Loucy (cell line): ENCODE results near the gene TMC2.

Experiments used
- H2AFZ ChIP-seq: fragments of 200-600 bp; sonication (generic); 2 replicates; pipeline ENCODE4 v1.6.0; 2016; ENCODE audit warnings: antibody characterized with exemption, mild to moderate bottlenecking, low read length, moderate library complexity
- H3F3A ChIP-seq: fragments of 200-600 bp; 2 replicates; pipeline ENCODE4 v1.6.0; 2016; ENCODE audit warnings: antibody characterized with exemption, low read depth, mild to moderate bottlenecking
- H3K27me3 ChIP-seq: fragments of 200-600 bp; sonication (generic); 2 replicates; pipeline ENCODE4 v1.6.1; 2014; ENCODE audit warnings: low read length, mild to moderate bottlenecking; ENCODE audit not compliant: insufficient read depth, poor library complexity, severe bottlenecking
- H3K36me3 ChIP-seq: fragments of 200-600 bp; sonication (generic); 2 replicates; pipeline ENCODE4 v1.6.1; 2016; ENCODE audit warnings: low read length; ENCODE audit not compliant: insufficient read depth
- H3K4me1 ChIP-seq: fragments of 200-600 bp; sonication (generic); 2 replicates; pipeline ENCODE4 v1.5.1; 2014; ENCODE audit warnings: low read length, mild to moderate bottlenecking; ENCODE audit not compliant: insufficient read depth, poor library complexity, severe bottlenecking
- H3K4me2 ChIP-seq: fragments of 200-600 bp; sonication (generic); 2 replicates; pipeline ENCODE4 v1.6.0; 2014; ENCODE audit warnings: antibody characterized with exemption, low read length, low read depth, mild to moderate bottlenecking; ENCODE audit not compliant: poor library complexity, severe bottlenecking
- H3K4me3 ChIP-seq: fragments of 200-600 bp; sonication (generic); 2 replicates; pipeline ENCODE4 v1.5.1; 2014; ENCODE audit warnings: low read length, mild to moderate bottlenecking, mixed read lengths; ENCODE audit not compliant: poor library complexity, severe bottlenecking
- H3K79me2 ChIP-seq: fragments of 200-600 bp; sonication (generic); 2 replicates; pipeline ENCODE4 v1.6.1; 2014; ENCODE audit warnings: low read length; ENCODE audit not compliant: insufficient read depth
- H3K9ac ChIP-seq: fragments of 200-600 bp; sonication (generic); 2 replicates; pipeline ENCODE4 v1.6.0; 2014; ENCODE audit warnings: mild to moderate bottlenecking, low read depth, low read length, moderate library complexity; ENCODE audit not compliant: poor library complexity, severe bottlenecking
- H3K9me2 ChIP-seq: fragments of 200-600 bp; sonication (generic); replicated peaks from 2 replicates; pipeline ENCODE4 v1.6.1; 2016; ENCODE audit warnings: low read depth, low read length, mixed read lengths
- H3K9me3 ChIP-seq: fragments of 200-600 bp; sonication (generic); 2 replicates; pipeline ENCODE4 v1.6.1; 2014; ENCODE audit warnings: mild to moderate bottlenecking, antibody characterized with exemption, low read length, low read depth; ENCODE audit not compliant: insufficient read depth
- H4K20me1 ChIP-seq: fragments of 200-600 bp; sonication (generic); 2 replicates; pipeline ENCODE4 v1.6.0; 2014; ENCODE audit warnings: antibody characterized with exemption, low read length, mild to moderate bottlenecking; ENCODE audit not compliant: insufficient read depth, poor library complexity, severe bottlenecking
- EZH2phosphoT487 ChIP-seq: fragments of 200-600 bp; IDR thresholded peaks from 2 replicates; pipeline ENCODE4 v1.6.1; 2018; ENCODE audit warnings: antibody characterized with exemption, mild to moderate bottlenecking, moderate library complexity, borderline replicate concordance
- TF ChIP-seq, protein P1 (sequence below): fragments of 200-600 bp; sonication (generic); conservative IDR thresholded peaks from 2 replicates; pipeline ENCODE4 v1.5.1; 2014; ENCODE audit warnings: mild to moderate bottlenecking, antibody characterized with exemption, low read length

The TMC2 gene

DNA sequence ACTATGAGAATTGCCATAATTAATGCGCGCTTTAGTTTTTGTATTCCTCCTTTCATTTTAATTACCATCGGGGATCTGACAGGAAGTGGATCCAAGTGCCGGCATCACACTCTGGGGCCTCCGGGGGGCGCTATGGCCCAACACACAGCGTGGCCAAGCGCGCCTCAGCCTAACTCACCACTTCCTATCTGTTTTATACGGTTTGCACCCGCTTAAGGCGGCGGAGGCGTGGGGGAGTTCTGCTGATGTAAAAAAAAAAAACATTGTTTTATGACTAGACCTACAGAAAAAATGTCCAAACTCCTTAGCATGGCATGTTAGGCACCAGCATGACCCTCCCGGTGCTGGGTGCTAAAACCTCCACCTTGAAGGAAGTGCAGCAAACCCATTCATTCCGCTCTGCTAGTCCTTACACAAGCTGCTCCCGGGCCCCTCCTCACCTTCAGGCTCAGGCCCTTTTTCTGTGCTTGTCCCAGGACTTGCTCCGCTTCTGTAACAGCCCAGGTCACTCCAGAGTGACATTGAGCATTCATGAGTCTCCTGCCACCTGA, 151.7 kb downstream of the TMC2 start:
- peak overlapping the region; percentile 44 for H3K4me3 ChIP-seq
- H3F3A ChIP-seq = no peaks in the 10 kb centered on the region
- no peaks in the 10 kb centered on the region for H3K36me3 ChIP-seq
- H3K27me3 ChIP-seq = no peaks in the 10 kb centered on the region
- H3K4me1 ChIP-seq = peaks cover 13% of the 10 kb centered on the region
- H3K4me2 ChIP-seq = peak overlapping the region; percentile 63
- H3K9ac ChIP-seq = peak overlapping the region; percentile 57
- no peaks in the 10 kb centered on the region for H3K79me2 ChIP-seq
- no peak for TF ChIP-seq EZH2phosphoT487
- TF ChIP-seq, protein P1, sequence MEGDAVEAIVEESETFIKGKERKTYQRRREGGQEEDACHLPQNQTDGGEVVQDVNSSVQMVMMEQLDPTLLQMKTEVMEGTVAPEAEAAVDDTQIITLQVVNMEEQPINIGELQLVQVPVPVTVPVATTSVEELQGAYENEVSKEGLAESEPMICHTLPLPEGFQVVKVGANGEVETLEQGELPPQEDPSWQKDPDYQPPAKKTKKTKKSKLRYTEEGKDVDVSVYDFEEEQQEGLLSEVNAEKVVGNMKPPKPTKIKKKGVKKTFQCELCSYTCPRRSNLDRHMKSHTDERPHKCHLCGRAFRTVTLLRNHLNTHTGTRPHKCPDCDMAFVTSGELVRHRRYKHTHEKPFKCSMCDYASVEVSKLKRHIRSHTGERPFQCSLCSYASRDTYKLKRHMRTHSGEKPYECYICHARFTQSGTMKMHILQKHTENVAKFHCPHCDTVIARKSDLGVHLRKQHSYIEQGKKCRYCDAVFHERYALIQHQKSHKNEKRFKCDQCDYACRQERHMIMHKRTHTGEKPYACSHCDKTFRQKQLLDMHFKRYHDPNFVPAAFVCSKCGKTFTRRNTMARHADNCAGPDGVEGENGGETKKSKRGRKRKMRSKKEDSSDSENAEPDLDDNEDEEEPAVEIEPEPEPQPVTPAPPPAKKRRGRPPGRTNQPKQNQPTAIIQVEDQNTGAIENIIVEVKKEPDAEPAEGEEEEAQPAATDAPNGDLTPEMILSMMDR = peak; percentile 90
- no peaks in the 10 kb centered on the region for H3K9me3 ChIP-seq
- H4K20me1 ChIP-seq = no peaks in the 10 kb centered on the region
- H3K9me2 ChIP-seq = no peaks in the 10 kb centered on the region
- H2AFZ ChIP-seq = peak overlapping the region; percentile 57

- H3K9me3 ChIP-seq = no peaks in the 10 kb centered on the region
- peaks cover 8% of the 10 kb centered on the region for H3K27me3 ChIP-seq
- peaks cover 17% of the 10 kb centered on the region for H3K4me1 ChIP-seq
- no peak overlapping the region for H3K4me3 ChIP-seq
- TF ChIP-seq, protein P1 = no peak
- no peak for TF ChIP-seq EZH2phosphoT487
- H3K36me3 ChIP-seq = no peaks in the 10 kb centered on the region
- H3K4me2 ChIP-seq = no peak overlapping the region
- H3F3A ChIP-seq = no peaks in the 10 kb centered on the region
- H3K79me2 ChIP-seq = no peaks in the 10 kb centered on the region
- H3K9me2 ChIP-seq = no peaks in the 10 kb centered on the region
- no peak overlapping the region for H2AFZ ChIP-seq
- H4K20me1 ChIP-seq = no peaks in the 10 kb centered on the region
- no peak overlapping the region for H3K9ac ChIP-seq
Measured at GRCh38 chr20:2690213-2690612, 153.8 kb downstream of the TMC2 start.

GRCh38 chr20:2690718-2691117, 154.3 kb downstream of the TMC2 start:
- Histone ChIP-seq H3K4me1 (peaks cover 17% of the 10 kb centered on the region), H3K4me2 (no peak overlapping the region), H3K9me3 (no peaks in the 10 kb centered on the region), H3K9me2 (no peaks in the 10 kb centered on the region), H3K4me3 (no peak overlapping the region), H3F3A (no peaks in the 10 kb centered on the region), H3K27me3 (peaks cover 8% of the 10 kb centered on the region), H3K9ac (no peak overlapping the region), H4K20me1 (no peaks in the 10 kb centered on the region), H2AFZ (no peak overlapping the region), H3K36me3 (no peaks in the 10 kb centered on the region), H3K79me2 (no peaks in the 10 kb centered on the region)
- TF ChIP-seq, protein P1 = no peak
- TF ChIP-seq EZH2phosphoT487 = no peak
